GM19455 (cell line): ENCODE data around the gene CPVL.

Experiments used
- ATAC-seq: cut with Tn5 transposase; IDR thresholded peaks from one replicate; pipeline ENCODE4 v1.9.1; 2021; ENCODE audit not compliant: unreplicated experiment

Gene CPVL

GRCh38 chr7:28953633-28954032 lies 192.7 kb downstream of the CPVL start:
- no peak for ATAC-seq
